Putamen (tissue), 1 donor: ENCODE results near the gene TSPAN17.
"Not testable (repeated sequence)": the region's sequence is repeated elsewhere in the genome, so short reads cannot be mapped to it uniquely, and the experiment has no call there.

ENCODE experiments used
- DNase-seq: peaks from one replicate; pipeline ENCODE4 v3.0.0-alpha.2; 2016; ENCODE audit warnings: low spot score

TSPAN17 gene, protein sequence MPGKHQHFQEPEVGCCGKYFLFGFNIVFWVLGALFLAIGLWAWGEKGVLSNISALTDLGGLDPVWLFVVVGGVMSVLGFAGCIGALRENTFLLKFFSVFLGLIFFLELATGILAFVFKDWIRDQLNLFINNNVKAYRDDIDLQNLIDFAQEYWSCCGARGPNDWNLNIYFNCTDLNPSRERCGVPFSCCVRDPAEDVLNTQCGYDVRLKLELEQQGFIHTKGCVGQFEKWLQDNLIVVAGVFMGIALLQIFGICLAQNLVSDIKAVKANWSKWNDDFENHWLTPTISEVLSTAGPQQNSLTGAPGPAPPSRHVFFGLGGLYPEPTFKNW

DNA sequence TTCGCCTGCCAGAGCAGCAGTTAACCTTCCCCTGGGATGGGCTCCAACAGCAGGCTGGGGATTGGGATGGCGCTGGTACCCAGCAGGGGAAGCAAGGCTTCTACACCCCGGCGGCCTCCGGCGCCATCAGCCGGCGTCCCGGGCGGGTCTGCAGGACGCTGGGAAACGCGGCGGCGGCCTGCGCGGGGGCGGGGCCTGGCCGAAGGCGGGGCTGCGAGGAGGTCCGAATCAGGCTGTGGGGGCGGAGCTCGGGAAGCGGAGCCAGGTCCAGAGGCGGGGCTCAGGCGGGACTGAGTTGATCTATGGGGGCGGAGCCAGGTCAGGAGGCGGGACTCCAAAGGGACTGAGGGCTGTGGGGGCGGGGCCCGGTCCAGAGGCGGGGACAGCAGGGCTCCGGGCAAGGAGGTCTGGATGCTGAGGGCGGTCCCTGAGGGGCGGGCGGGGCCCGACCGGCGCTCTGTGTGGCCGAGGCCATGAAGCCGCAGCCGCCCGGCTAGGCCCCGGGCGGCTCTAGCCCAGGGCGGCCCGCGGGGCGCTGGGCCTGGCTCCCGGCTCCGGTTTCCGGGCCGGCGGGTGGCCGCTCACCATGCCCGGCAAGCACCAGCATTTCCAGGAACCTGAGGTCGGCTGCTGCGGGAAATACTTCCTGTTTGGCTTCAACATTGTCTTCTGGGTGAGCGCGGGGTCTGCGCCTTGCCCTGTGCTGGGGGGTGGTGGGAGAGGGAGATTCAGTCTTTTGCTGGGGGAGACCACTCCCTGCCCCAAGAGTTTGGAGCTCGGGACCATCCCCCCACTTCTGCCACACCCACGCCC lies at the start of gene TSPAN17:
Gene TSPAN17 (plus strand): TSS at position 455 of the 813 bp plus-strand sequence. CDS start 132 bp downstream, at position 587.
- peak; percentile 99 for DNase-seq

DNA sequence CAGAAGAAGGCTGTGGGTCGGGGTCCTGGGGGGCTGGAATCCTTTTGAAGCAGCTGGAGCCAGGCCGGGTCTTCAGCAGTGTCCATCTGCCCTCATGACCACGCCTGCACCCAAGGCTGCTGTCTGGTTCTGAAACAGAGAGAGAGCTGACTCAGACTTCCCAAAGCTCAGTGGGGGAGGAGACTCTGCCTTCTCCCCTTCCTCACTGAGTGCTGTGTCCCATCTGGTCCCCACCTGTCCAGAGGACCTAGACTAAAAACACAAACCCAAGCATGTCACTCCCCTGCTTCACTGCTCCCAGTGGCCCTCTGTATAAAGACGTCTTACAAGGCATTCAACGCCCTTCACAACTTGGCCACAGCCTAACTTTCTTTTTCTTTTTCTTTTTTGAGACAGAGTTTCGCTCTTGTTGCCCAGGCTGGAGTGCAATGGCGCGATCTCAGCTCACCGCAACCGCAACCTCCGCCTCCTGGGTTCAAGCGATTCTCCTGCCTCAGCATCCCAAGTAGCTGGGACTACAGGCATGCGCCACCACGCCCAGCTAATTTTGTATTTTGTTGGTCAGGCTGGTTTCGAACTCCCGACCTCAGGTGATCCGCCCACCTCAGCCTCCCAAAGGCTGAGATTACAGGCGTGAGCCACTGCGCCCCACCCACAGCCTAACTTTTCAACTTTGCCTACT lies 47.4 kb upstream of the TSPAN17 start:
- not testable (repeated sequence) for DNase-seq

DNA sequence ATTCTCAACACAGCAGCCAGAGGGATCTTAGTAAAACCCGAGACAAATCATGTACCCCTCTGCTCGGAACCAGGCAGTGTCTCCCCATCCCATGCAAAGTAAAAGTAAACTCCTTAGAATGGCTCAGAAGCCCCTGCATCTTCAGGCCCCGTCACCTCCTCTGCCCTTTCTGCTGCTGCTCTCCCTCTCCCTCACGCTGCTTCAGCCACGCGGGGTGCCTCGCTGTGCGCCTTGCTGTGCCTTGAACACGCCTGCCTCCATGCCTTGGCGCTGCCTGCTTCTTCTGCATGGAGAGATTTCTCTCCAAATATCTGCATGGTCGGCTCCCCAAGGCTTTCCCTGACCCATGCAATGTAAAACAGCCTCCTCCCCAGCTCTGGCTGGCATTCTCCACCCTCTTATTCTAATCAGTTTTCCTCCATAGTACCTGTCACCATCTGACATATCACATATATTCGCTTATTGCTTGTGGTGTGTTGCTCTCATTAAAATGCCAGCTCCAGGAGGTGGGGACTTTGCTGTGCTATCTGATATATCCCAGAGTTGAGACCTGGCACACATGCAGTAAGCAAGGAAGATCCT lies 45.3 kb upstream of the TSPAN17 start:
- no peak for DNase-seq

DNA sequence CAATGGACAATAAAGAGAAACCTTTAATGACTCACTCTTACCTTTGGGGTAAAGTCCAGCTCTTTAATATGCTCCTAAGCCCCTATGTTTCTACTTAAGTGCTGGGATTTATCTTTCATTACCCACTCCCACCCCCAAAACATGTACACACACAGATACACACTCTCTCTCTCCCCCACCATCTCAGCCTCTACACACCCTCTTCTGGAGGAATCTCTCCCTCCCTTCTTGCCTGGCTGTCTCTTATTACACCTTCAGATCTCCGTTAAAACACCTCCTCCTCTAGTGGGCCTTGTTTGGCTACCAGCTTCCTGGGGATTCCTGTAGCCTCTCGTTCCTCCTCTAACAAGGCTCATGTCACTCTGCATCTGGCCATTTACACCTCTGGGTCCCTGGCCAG lies 44.2 kb upstream of the TSPAN17 start:
- no peak for DNase-seq

DNA sequence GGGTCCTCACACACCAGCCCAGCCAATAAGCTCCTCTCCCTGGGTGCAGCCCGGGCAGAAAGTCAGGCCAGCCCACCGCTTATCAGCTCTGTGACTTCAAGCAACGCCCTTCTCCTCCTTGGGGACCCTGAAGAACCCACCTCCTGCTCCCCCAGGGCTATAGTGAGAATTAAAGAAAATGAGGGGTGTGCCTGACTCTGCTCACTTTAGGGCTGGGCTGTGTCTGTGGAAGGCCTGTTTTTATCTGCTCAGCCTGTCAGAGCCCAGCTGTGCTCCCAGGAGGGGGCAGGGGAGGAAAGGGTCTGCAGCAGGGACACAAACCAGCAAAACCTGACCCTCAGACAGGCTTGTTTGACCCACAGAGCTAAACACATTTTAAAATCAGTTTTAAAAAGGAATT lies 41.3 kb upstream of the TSPAN17 start:
- no peak for DNase-seq

DNA sequence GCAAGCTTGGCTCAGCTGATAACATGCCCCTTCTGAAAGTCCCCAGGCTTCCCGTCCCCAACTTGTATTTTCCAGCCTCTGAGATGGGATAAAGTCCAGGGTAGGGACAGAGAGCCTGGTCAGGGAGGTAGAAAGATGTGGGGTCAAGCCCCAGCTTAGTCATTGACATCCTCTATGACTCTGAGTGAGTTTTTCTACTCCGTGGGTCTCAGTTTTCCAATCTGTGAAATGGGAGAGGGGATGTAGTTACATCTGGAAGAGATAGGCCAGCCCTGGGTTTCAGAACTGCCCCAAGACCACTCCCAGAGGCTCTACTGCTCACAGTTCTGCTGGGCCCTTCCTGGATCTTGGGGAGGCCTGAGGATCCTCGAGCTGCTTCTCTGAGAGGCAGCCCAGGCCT lies 40.4 kb upstream of the TSPAN17 start:
- DNase-seq, result no peak

DNA sequence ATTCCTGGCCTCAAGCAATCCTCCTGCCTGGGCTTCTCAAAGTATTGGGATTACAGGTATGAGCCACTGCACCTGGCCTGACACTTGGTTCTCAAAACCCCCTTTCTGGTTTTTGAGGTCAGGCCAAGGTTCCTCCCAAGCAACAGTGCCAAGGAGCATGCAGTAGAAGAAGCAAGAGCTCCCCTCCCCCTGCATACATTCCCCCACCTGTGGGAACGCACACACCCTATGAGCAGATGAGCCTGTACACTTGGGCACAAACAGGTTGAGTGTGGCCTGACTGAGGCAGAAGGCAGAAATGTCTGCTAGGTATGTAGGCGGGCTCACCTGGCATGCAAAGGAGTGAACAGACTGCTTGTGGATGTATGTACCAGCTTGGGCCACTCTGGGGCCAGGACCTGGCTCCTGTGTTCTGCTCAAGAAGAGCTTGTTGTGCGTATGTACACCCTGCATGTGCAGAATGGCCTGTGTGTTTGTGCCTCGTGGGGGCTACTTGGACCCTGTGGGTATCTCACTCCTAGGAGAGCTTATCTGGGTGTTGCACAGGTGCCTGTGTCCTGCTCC lies 39.1 kb upstream of the TSPAN17 start:
- no peak for DNase-seq

DNA sequence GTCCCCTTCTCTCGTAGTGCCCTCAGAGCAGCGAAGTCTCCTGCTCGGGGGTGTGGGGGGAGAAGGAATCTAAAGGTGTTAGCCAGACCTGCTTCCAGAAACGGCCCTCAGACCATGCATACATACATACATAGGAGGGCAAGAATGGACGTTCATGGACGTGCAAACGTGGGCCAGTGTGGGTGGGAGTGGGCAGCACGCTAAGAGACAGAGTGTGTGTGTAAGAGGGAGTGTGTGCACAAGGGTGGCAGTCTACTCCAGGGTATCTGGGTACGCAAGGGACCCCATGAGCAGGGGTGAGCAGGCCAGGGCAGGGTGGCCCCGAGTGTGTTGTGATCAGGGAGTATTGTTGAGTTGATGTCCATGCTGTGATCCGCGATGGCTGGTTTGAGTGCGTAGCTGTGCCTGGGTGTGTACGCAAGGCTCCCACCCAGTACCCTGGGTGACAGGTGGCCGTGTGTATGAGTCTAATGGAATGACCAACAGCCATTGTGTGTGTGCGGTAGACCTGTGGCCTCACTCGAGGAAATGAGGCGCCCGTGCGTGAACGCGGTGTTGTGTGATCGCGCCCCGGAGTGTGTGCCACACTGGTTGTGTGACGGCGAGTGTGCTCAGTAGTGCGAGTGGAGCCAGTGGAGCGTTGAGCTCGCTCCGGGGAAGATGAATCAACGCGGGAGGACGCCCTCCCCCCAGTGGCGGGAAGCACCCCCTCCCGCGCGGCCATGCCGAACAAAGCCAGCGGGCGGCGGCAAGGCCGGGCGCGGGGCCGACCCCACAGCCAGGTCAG lies 38.2 kb upstream of the TSPAN17 start:
- no peak for DNase-seq

DNA sequence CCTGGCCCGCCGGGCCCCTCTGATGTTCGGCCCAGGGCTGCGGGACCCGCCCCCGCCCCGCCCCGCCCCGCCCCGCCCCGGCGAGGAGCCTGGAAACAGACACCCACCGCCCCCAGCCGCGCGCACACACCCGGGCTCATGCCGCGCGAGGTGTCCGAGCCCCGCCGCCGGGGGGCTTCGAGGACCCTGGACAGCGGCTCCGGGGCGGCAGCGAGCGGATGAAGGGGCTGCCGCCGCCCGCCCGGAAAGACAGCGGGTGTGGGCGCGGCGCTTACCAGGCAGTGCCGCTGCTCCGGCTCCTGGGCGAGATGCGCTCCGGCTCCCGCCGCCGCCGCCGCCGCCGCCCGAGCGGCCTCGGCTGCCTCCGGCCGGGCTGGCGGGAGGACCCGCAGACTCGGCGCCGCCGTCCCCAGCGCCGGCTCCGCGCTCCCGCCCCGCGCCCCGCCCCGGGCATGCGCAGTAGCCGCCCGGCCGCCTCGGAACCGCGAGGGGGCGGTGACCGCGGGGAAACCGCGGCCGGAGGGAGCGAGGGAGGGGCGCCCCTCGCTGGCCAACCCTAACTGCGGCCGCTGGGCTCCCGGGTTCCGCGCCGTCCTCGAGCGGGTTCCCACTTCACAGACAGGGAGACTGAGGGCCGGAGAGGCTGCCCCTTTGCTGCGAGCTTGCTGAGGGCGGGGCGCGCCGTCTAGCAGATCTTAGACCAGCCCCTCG lies 37.4 kb upstream of the TSPAN17 start, which contains the start of gene GPRIN1:
Gene GPRIN1 (minus strand): TSS at position 433 of the 711 bp plus-strand sequence. CDS start 10,322 bp downstream, outside the sequence.
- peak; percentile 59 for DNase-seq

DNA sequence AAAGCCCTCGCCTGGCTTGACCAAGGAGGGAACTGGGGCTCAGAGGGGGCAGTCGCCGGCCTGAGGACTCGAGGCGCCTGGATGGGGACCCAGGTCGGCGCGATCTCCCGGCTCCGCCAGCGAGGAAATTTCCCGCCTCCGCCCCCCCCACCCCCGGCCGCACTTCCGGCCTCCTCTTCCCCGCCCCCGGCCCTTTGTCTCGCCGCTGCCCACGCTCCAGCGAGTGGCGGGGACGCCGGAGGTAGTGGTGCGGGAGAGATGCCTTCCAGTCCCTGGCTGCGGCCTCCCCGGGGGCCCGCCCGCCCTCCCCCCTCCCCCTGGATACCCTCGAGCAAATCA lies 36.9 kb upstream of the TSPAN17 start:
- no peak for DNase-seq

DNA sequence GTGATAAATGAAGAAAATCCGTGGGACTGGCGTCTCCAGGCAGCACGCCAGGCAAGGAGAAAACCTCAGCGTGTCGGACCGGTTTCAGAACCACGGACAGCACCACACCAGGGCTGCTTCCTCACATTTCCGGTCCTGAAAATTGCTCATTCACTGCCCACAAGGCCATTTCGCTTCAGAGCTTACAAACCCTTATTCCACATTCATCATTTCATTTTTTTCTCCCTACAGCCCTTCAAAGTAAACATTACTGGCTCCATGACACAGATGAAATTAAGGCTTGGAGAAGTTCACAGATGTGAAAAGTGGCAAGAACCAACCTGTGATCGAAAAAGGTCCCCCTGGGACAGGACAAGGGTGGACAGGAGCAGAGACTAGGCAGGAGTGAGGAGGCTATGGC lies 35.8 kb upstream of the TSPAN17 start:
- no peak for DNase-seq

DNA sequence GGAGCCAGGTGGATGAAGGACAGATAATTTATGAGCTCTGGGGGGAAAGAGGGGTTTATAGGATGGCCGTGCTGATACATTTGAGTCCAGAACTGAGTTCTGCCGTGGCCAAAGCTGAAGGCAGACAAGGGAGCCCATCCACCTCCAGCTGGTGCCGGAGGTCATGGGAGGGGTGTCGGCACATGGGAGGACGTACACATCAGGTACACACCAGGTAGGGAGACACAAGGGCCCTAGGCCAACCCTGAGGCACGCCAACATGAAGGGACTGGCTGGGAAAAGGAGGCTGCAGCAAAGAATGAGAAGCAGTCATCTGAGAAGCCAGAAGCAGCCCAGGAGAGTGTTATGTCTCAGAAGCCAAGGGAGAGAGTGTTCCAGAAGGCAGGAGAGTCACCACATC lies 35.3 kb upstream of the TSPAN17 start:
- no peak for DNase-seq

DNA sequence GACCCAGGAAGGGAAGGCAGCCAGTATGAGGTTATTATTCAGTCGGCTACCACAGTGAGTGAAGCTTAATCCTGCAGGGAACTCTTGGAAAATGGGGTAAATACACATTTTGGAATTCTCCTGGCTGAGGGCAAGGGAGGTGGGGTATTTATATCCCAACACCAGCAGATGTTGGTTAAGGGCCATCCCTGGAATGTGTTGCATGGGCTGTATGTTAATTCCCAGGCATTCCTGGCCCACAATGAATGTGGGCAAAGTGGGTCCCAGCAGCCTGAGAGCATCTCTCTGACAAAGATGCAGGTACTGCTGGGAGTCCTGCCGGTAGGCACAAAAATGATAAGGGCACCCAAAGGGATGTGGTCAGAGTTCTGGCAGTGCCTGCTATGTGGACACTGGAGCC lies 34.4 kb upstream of the TSPAN17 start:
- no peak for DNase-seq

DNA sequence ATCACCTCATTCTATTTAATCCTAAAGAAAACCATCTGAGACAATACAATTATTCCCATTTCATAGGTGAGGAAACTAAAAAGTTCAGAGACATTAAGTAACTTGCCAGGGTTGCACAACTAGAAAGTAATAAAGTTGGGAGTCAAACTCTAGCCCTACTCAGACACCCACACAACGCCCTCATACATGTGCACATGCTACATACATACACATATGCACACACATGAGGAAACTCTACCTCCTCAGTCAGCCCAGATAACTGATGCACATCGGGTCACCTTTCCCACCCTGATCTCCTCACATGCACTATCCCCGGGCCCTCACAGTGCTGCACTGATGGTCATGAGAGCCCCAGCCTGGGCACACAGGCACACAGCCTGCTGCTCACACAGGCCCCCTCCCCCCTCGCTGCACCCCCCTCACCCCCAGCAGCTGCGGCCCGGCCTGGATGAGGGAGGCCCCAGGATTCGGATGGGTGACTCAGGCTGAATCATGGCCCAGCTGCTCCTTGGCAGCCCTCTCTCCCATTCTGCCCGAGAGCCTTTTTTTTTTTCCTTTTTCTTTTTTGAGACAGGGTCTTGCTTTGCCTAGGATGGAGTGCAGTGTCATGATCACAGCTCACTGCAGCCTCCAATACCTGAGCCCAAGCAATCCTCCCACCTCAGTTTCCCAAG lies 32.3 kb upstream of the TSPAN17 start:
- no peak for DNase-seq

DNA sequence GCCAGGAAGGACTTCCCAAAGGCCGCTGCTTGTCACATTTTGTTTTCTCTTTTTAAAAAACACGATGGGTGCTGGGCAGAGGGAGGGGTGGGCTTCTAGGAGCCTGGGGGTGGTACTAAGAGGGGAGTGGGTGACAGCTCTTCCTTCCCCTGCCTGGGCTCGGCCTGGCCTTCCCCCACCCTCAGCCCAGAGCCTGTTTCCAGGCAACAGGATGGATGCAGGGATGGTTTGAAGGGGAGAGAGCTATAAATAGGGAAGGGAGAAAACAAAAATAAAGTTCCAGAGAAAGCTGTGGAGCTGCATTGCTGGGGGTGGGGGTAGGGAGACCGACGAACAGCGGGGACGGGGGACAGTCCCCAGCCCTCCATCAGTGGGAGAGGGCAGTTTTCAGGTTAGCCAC lies 30.8 kb upstream of the TSPAN17 start:
- DNase-seq, result no peak

DNA sequence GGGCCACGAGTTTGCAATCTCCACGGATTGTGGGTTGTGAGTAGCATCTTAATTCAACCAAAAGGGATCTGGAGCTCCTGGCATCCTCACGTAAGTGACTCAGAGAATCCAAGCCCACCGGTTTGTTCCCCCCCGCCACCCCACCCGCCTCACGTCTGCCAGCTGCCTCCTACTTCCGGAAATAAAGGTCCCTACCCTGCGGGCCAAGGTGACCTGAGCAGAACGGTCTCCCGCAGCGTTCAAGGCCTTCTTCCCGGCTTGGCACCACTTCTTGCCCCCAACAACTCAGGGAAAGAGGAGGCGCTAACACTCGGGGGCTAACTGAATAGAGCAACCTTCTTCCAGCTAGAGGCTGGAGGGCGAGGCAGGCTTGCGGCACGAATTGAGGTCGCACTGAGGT lies 28.5 kb upstream of the TSPAN17 start:
- DNase-seq, result no peak

DNA sequence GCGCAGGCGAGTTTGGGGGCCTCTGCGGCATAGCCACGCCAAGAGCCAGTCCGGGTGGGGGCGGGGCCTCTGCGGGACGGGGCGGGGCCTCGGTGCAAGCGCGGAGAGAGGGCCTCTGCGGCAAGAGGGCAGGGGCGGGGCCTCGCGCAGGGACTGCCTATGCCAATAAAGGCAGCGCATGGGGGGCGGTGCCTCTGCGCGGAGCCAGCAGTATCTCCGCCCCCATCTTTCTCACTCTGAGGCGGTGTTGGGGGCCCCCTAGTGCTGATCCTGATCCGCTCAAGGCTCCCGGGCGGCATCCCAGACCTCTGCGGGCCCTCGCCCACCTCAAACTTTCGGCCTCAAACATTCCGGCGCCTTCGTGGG lies 28.1 kb upstream of the TSPAN17 start:
- peak; percentile 75 for DNase-seq

DNA sequence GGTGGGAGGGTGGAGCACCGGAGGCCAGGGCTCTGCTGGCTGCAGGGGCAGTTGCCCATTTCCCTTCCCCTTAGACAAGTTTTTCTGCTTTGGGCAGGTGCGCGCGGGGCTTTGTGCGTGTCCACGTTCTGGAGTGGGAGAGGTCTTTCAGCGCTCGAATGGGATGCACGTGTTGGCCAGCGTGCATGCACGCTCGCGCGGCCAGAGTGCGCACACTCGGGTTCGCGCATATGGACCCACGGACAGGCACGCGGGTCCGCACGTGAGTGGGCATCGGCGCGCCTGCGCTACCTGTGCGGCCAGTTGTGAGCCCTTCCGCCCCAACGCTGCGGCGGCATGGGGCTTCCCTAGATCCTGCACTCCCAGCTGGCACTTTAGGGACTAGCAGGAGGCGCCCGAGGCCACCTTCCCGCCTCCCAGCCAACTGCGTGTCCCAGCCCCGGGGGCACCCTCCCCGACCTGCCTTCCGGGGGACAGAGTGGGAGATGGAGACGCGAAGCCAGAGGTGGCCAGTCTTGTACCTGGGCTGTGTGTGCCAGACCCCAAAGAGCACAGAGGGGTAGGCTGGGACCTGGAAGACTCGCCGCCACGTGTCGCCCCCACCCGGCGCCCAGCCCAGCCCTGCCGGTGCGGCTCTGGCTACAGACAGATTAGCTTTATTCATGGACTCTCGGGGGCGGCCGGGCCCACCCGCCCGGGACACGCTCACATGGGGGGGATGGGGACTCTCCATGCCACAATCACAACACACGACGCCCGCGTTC lies 27.5 kb upstream of the TSPAN17 start:
- DNase-seq, result no peak

DNA sequence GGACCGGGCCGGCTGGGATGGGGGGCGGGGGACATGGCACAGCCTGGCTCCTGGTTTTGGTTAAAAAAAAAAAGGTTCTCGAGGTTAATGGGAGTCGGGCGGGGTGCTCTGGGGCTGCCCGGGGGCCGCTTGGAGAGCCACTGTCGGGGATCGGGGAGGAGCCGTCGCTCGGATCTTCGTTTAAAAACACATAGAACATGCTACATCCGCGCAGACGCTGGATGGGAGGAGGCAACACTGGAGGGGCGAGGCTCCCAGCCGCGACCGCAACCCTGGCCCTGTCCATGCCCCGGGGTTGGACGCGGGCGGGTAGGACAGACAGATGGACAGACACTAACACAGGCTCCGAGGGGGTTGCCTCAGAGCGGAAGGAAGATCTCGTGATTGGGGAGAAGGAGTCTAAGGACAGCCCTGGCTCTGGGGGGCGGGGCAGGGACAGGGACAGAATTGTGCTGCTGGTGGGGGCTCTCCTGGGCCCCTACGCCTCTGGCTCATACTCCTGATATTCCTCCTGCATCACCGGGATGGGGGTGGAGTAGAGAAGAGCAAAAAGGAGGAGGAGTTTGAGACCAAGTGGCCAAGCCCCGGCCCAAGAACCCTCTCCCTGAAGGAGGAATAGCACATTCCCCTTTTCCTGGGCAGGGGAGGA lies 26.8 kb upstream of the TSPAN17 start:
- DNase-seq, result no peak
